GM12875 (cell line): ENCODE data around the gene SLAIN1.

Experiments
- H3K4me3 ChIP-seq: one replicate; pipeline ENCODE4 v1.5.1; 2011; ENCODE audit warnings: low read depth, low read length, control low read depth
- CTCF ChIP-seq: IDR thresholded peaks from 2 replicates; pipeline ENCODE4 v1.5.1; 2011; ENCODE audit warnings: low read depth, mild to moderate bottlenecking, control low read depth, inconsistent platforms, low read length, moderate library complexity, borderline replicate concordance; ENCODE audit not compliant: insufficient read depth

The SLAIN1 gene

DNA sequence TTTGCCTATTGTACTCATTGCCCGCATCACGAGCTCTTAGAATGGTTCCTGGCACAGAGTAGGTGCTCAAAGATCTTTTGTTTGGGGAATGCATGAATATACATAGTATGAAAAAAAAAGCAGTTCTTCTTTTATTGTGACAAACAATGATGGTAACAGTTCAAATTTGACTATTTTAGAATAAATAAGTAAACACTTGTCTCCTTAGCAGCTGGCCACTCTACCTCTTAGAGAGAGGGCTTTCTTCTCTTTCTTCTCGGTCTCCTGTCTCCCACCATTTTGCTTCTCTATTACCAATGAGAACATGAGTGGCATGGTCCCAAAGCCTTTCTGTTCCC, 639 bp upstream of the SLAIN1 start:
- TF ChIP-seq CTCF: no peak
- H3K4me3 ChIP-seq: peak overlapping the region; percentile 53

- H3K4me3 ChIP-seq: peak overlapping the region; percentile 81
- no peak for TF ChIP-seq CTCF
These were observed 943 bp downstream of the SLAIN1 start for GRCh38 chr13:77698201-77699058.

GRCh38 chr13:77699059-77699680, 1.7 kb downstream of the SLAIN1 start:
- H3K4me3 ChIP-seq: peak overlapping the region; percentile 81
- no peak for TF ChIP-seq CTCF

DNA sequence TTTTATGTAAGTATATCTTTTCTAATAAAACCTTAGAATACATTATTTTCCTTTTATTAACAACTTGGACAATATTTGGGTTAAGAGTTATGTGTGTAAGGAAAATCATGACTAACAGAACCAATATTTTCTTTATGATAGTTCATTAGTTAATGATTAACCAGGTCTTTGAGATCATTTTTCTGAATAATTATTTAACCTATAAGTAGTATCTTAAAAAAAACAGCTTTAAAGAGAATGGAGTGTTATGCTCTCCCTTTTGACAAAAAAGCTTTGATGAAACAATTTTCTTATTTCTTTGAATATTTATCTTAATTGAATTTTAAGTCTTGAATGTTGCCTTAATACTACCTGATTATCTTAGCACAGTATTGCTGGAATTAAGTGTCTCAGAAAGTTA, 3.8 kb downstream of the SLAIN1 start:
- TF ChIP-seq CTCF: no peak
- no peak overlapping the region for H3K4me3 ChIP-seq

DNA sequence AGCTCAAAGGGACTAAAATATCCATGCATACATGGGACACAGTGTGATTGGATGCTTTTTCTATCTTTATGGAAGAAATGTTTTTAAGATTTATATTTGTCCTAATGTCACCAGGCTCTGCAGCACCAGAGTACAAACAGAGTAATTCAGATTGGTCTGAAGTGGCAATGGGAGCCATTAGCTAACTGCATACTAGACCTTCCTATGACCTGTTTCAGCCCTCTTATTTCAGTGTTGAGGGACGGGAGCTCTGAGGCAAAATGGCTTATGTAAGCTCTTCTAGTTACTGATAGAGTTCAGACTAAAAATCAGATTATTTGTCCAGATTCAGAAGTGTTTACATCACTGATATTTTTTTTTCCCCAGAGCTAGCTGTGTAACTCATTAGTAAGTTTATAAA, 4.9 kb downstream of the SLAIN1 start:
- TF ChIP-seq CTCF: no peak

GRCh38 chr13:77703408-77703807, 5.9 kb downstream of the SLAIN1 start:
- no peak overlapping the region for H3K4me3 ChIP-seq
- TF ChIP-seq CTCF: no peak

More for the DNA sequence above, 4.9 kb downstream of the SLAIN1 start:
- no peak overlapping the region for H3K4me3 ChIP-seq
